Glomerular endothelial cell (primary cell): ENCODE measurements around the gene SLC25A10. TPM values are rescaled to one million over a fixed set of nuclear protein-coding genes. Genes with fewer than 3 reads are reported as not detected.

ENCODE experiments used
- DNase-seq: peaks from one replicate; pipeline ENCODE4 v3.0.0-alpha.2; 2011; ENCODE audit warnings: low read depth, low spot score; ENCODE audit errors: extremely low read depth
- total RNA-seq: library from RNA; depleted of rRNA; stranded (reverse); fragments of >200 nt; gene quantifications from 2 replicates; pipeline ENCODE4 v1.2.3, GENCODE V29; 2015

SLC25A10 gene
- total RNA-seq, 1 donor from 2014 or later = 13.2 TPM

DNA sequence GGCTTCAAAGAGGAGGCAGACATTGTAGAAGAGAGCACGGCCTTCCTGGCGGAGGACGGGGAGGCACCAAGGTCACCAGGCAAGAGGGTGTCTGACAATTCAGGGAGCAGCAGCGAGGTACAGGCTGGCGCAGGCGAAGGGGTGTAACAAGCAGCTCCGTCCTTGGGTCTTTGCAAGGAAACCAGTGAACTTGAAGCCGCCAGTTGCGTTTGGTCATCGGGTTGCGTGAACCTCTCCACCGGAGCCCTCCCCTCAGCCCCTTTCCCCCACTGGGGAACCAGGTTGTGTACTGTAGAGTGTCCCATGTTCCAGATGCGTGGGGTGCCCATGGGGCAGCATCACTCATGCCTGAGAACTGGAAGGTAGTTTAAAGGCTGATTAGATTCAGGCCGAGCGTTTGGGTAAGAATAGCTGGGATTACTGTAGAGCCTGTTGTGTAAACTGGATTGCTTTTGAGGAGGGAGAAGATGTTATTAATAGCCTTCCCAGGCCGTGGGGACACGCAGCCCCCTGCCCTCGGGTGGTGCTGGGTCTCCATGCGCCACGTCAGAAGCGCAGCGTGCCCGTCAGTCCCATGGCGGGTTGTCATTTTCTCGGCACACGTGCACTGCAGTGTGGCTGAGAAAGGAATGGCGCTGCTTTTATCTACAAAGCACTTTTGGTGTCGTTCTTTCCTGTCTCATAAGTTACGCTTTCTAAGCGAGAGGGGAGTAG, 6.4 kb upstream of the SLC25A10 start:
- DNase-seq = no peak

DNA sequence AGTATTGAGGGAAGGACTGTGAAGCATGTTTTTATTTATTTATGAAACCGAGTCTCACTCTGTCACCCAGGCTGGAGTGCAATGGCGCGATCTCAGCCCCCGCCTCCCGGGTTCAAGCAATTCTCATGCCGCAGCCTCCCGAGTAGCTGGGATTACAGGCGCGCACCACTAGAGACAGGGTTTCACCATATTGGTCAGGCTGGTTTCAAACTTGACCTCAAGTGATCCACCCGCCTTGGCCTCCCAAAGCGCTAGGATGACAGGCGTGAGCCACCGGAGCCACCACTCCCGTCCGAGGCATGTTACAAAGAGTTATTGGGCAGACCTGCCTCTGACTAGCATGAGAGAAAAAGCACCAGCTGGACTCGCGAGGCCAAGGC, 5.9 kb upstream of the SLC25A10 start:
- no peak for DNase-seq

DNA sequence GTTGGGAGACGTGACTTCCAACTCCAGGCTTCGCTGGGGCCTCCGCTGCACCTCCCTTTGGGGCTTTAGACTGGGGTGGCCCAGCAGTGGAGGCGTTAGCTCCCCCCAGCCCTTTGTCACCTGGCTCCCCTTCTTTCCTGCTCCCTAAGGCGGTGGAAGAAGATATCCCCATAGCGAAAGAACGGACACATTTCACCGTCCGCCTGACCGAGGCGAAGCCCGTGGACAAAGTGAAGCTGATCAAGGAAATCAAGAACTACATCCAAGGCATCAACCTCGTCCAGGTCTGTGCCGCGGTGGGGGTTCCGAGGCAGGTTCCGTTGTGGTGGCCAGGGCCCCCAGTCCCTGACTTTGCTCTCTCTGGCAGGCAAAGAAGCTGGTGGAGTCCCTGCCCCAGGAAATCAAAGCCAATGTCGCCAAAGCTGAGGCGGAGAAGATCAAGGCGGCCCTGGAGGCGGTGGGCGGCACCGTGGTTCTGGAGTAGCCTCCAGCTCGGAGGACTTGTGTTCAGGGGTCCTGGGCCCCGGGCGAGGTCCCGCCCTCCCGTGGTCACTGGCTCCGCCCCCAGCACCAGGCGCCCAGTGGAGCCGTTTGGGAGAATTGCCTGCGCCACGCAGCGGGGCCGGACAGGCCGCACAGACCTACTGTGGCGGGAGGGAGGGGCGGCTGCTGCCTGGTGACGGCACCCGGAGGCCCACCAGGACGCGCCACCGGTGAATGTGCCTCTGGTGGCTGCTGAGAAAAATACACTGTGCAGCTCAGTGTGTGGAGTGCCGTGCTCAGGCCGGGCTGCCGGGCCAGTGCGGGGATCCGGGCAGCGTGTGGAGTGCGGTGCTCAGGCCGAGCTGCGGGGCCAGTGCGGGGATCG, 5.1 kb upstream of the SLC25A10 start:
- DNase-seq = no peak

DNA sequence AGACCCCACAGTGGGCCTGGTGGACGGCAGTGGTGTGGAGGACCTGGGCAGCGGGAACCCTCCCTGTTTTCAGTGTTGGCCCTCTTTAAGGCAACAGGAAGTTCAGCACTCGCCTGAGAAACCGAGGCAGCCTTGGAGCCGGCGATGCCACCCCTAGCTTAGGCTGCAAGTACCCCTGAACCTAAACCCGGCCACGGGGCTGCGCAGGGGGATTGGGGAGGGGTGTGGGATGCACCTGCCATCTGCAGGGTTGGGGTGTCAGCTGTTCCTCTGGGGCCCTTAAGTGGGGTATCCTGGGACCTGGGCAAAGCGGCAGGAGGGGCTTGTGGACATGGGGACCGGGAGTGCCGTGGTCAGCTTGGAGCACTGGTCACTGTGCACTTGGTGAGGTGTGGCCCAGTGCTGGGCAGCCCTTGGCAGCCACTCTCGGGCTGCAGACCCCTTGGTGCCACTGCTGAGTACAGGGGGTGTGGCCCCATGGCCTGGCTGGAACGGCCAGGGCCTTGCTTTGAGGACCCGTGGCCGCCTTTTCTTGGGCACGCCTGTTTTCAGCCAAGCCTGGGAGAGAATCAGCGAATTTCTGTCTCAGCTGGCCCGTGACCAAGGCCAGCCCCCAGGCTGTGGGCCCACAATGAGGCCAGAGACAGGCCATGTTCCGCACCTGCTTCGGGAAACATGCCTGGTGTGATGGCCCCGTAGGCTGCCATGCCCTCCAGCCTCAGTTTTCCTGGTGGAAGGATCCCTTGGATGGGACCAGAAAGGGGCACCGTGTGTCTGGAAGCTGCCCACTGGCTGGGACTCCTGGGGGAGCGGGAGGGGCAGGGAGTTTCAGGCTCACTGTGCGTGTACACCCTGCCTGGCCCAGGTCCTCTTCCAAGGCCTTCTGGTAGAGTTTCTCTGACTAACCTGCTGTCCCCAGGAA, 4.1 kb upstream of the SLC25A10 start:
- DNase-seq = no peak

- no peak for DNase-seq
These were observed 3.3 kb upstream of the SLC25A10 start for GRCh38 chr17:81708739-81709185.

- no peak for DNase-seq
These were observed 1.4 kb upstream of the SLC25A10 start for GRCh38 chr17:81710514-81711308.

- no peak for DNase-seq
These were observed 452 bp downstream of the SLC25A10 start for GRCh38 chr17:81712468-81713003.

DNA sequence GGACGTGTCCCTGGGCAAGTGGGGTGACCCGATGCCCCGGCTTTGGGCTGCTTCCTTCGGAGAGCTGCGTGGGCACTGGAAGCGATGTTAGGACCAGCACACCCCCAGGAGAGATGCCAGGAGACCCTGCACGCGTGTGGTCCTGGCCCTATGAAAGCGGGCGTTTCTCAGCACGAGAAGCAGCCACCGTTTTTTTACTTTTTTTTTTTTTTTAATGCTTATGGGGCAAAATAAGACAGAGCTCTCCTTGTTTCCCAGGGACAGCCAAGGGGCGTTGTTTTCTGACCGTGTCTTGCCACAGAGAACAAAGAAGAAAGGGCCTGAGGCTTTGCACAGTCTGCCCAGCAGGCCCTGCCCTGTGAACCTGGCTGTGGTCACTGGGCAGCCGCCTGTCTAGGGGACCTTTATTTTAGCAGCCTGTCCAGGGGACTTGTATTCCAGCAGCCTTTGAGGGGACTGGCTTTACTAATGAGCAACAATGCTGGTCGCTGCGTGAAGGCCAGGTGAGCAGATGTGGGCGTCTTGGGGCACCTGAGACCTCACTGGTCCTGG, 996 bp downstream of the SLC25A10 start:
- no peak for DNase-seq

- no peak for DNase-seq
These were observed 1.7 kb downstream of the SLC25A10 start for GRCh38 chr17:81713556-81714411.

GRCh38 chr17:81714412-81715106, 2.5 kb downstream of the SLC25A10 start:
- DNase-seq = no peak

DNA sequence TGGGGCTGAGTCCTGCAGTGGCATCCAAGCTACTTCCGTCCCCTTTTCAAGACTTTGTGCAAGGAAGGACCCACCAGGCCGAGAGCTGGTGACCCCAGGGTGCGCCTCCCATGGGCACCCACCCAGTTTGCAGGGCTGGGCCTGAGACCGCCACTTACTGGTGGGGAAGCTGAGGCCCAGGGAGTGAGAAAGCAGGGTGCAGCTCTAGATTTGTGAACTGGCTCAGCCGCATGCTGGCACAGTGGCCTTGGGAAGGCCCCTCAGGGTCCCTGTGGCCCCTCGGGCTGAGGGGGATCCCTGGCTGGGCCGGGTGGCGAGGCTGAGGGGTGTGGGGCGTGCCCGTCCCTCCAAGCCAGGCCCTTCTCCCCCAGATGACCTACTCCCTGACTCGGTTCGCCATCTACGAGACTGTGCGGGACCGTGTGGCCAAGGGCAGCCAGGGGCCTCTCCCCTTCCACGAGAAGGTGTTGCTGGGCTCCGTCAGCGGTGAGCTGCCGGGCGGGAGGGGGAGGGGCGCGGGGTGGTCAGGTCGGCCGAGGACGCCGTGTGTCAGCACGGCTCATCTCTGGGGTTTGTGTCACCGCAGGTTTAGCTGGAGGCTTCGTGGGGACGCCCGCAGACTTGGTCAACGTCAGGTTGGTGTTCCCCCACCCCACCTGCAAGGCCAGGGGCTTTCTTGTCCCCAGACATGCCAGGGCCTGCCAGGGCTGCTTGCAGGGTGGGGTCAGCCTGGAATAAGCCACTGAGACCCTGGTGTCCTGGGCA, 3.2 kb downstream of the SLC25A10 start:
- no peak for DNase-seq

- no peak for DNase-seq
These were observed 4.0 kb downstream of the SLC25A10 start for GRCh38 chr17:81715872-81716673.

DNA sequence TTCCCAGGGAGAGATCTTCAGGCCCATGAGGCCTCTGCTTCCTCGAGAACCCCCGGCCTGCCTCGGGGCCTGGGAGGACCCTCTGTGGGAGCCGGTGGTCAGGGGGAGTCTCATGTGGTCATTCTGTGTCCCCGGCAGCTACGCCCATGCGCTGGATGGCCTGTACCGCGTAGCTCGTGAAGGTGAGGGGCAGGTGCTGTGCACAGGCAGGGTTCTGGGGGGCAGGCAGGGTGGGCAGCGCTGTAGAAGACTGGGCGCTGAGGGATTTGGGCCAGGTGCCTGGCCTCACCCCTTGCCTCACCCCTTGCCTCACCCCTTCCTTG, 4.6 kb downstream of the SLC25A10 start:
- no peak for DNase-seq

DNA sequence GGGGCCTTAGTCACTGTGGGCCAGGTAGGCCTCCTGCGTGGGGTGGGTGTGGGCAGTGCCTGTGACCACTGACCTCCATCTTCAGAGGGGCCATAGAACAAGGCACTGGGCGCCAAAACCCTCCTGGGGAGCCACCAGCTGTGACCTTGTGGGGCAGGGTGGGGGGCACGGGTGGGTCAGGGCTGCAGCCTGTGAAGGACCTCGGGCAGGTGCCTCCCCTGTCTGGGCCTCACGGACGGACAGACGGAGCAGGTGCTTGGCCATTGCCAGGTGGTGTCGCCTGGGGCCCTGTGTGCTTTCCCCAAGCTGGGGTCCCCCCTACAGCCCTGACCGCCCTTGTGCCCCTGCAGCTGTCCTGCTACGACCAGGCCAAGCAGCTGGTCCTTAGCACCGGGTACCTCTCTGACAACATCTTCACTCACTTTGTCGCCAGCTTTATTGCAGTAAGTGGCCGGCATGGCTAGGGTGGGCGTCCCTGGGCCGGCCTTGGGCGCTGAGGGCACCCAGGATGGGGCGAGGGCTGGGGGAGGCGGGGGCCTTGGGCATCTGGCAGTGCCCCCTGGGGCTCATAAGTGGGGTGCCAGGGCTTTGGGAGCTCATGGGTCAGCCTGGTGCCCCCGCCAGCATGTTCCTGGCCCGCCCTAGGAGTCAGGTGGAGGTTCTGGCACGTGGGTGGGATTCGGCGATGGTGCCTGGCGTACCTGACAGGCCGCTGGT, 5.1 kb downstream of the SLC25A10 start:
- DNase-seq = no peak

GRCh38 chr17:81717766-81718089, 5.6 kb downstream of the SLC25A10 start:
- DNase-seq = no peak
